Activated T-cell treated with anti-CD3 and anti-CD28 coated beads, Interleukin-2, amount 50 U/mL, for 48 hours (primary cell): ENCODE measurements around the gene NRAS.

Source experiments
- DNase-seq, 2 experiments: peaks; one replicate each; pipeline ENCODE4 v3.0.0-alpha.2; 2020

The NRAS gene

GRCh38 chr1:114671011-114671938 lies 45.3 kb downstream of the NRAS start:
- DNase-seq, result no peak

DNA sequence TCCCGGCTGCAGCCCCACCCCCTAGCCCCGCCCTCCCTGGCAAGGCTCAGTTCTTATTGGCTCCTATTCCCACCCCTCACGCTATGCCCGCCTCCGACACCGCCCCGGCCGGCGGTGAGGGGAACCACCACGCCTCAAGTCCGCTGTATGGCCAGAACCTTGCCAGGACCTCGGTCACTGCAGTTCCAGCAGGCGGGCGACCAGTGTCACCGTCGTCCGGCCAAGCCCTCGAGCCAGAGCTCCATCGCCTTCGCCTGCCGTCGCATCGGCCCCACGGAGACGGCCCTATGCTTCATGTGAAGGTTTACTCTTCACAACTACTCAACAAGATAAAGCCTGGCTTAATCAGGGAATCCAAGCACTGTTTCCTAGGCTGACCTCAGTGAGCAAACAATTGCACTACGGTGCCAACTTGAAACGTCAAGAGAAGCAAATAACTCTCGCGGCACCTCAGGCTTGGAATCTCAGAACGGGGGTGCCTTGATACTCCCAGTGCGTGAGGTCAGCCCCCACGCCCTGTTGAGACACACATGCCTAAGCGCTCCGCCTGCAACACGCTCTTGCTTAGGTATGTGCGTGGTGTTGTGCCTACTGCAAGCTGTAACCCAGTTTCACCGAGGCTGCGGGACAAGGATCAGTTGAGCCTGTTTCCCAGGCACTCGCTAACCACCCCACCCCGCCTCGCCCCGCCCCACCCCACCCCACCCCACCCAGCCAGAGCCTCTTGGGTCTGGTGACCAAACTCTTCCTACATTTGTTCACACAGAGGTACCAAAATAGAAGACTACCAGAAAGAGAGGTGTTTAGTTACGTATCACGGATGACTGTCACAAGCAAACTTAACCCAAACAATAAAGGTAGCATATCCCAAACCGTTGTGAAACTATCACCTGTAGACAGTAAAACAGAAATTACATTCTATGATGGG lies 46.2 kb downstream of the NRAS start:
- peak; percentile 91 for DNase-seq

- DNase-seq, result no peak
Observed at GRCh38 chr1:114669562-114670082, 46.9 kb downstream of the NRAS start, which contains the start of gene DENND2C. TSS of gene DENND2C (minus strand) at chr1:114670049. CDS start at chr1:114625984, 44,065 bp downstream.

DNA sequence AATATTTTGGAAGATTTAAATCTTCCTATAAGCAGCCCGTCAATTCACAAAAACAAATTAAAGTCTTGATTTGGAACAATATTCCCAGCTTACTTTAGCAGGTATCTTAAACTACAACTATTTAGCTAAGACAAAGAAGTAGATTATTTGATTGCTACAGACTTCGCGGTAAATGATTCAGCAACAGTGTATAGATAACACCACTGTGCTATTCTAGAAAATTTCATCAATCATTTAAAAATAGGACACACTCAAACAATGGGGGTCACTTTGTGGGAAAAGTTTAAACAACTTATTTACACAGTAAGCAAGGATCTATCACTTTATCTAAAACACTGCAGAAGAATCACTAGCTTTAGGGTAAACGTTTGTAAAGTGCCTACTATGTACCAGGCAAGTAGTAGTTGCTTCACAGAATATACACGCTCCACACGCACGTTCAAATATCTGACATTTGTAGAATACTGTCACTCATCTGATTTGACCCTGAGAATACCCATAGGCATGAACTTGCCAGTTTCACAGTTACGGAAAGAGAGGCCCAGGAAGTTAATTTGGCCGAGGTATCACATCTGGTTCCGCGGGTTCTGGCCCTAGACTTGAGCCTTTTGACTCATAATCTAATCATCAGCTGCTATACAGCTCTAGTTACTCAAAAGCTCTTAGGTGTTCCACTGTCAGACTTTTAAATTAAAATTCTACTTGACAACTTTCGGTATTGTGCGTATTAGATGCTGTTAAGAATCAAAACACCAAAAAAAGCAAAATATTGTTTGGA lies 47.6 kb downstream of the NRAS start:
- DNase-seq, result peak; percentile 21

DNA sequence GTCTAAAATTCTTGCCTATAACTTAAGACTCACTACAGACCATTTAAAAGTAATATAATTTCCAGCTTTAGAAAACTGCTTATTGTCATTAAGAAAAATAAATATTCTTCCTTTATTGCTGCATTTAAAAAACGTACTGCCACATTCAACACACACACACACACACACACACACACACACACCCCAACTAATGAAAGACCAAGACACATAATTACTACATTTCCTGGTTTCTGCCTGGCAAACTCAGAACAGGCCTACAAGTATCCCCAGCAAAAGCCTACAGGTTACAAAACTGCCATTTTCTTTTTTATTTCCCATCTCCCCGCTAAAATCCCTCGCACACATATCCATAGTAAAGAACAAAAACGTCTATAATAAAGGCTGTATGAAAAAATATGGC lies 48.2 kb downstream of the NRAS start:
- DNase-seq, result no peak

GRCh38 chr1:114666954-114667353 lies 49.6 kb downstream of the NRAS start:
- DNase-seq, result no peak

- no peak for DNase-seq
Observed at GRCh38 chr1:114660238-114660637, 56.3 kb downstream of the NRAS start.
